Fibroblast of lung (primary cell): ENCODE measurements around the gene C2. TPM values are rescaled to one million over a fixed set of nuclear protein-coding genes. Genes with fewer than 3 reads are reported as not detected.

ENCODE experiments used
- DNase-seq, 2 donors: peaks; one replicate each; pipeline versions ENCODE4 v3.0.0 to v3.0.0-alpha.2; 2010; ENCODE audit warnings: low read depth in 2 of 2
- H2AFZ ChIP-seq: 2 replicates; pipeline ENCODE4 v1.5.1; 2012; ENCODE audit warnings: low read length, control low read depth, inconsistent platforms
- H3K27ac ChIP-seq: 2 replicates; pipeline ENCODE4 v1.5.1; 2011; ENCODE audit warnings: low read length, control low read depth; ENCODE audit not compliant: insufficient read depth
- H3K27me3 ChIP-seq: 2 replicates; pipeline ENCODE4 v1.5.1; 2011; ENCODE audit warnings: mild to moderate bottlenecking, low read length; ENCODE audit not compliant: control insufficient read depth, insufficient read depth
- H3K36me3 ChIP-seq: 2 replicates; pipeline ENCODE4 v1.5.1; 2011; ENCODE audit warnings: low read length; ENCODE audit not compliant: control insufficient read depth, insufficient read depth
- H3K4me1 ChIP-seq: 2 replicates; pipeline ENCODE4 v1.5.1; 2011; ENCODE audit warnings: low read length; ENCODE audit not compliant: control insufficient read depth, insufficient read depth; ENCODE audit errors: extremely low read depth
- H3K4me2 ChIP-seq: 2 replicates; pipeline ENCODE4 v1.5.1; 2011; ENCODE audit warnings: low read length, control low read depth; ENCODE audit not compliant: insufficient read depth; ENCODE audit errors: extremely low read depth
- H3K4me3 ChIP-seq, 4 experiments: fragments of 200-600 bp in 1 of 4; sonication (generic) in 1 of 4; replicated peaks in 1 of 4; 2 replicates each; pipeline ENCODE4 v1.5.1; 2011 to 2016; ENCODE audit warnings: low read length in 4 of 4, low read depth in 3 of 4, mild to moderate bottlenecking in 3 of 4, control low read depth in 2 of 4, inconsistent platforms in 1 of 4, mixed read lengths in 1 of 4; ENCODE audit not compliant: insufficient read depth in 1 of 4; ENCODE audit errors: control extremely low read depth in 1 of 4
- H3K79me2 ChIP-seq: 2 replicates; pipeline ENCODE4 v1.5.1; 2012; ENCODE audit warnings: mild to moderate bottlenecking, low read length, inconsistent platforms; ENCODE audit not compliant: control insufficient read depth, insufficient read depth
- H3K9ac ChIP-seq: 2 replicates; pipeline ENCODE4 v1.5.1; 2011; ENCODE audit warnings: mild to moderate bottlenecking, low read length, control low read depth; ENCODE audit not compliant: insufficient read depth
- H3K9me3 ChIP-seq: 2 replicates; pipeline ENCODE4 v1.5.1; 2012; ENCODE audit warnings: low read depth, low read length; ENCODE audit not compliant: control insufficient read depth, insufficient read depth
- H4K20me1 ChIP-seq: 2 replicates; pipeline ENCODE4 v1.5.1; 2011; ENCODE audit warnings: low read length; ENCODE audit not compliant: control insufficient read depth, insufficient read depth; ENCODE audit errors: extremely low read depth
- CTCF ChIP-seq, 2 donors: IDR thresholded peaks in 1 of 2; conservative IDR thresholded peaks in 1 of 2; 1 replicate in 1 of 2; 2 replicates in 1 of 2; pipeline ENCODE4 v1.5.1; 2011 to 2012; ENCODE audit warnings: low read length in 2 of 2, control low read depth in 1 of 2, inconsistent platforms in 1 of 2, low read depth in 1 of 2, mild to moderate bottlenecking in 1 of 2
- EZH2 ChIP-seq: IDR thresholded peaks from 2 replicates; pipeline ENCODE4 v1.5.1; 2012; ENCODE audit warnings: low read length, control low read depth, mild to moderate bottlenecking; ENCODE audit errors: missing control alignments
- polyA plus RNA-seq, 2 donors: library from polyadenylated mRNA; depleted of rRNA in 1 of 2; stranded (reverse) in 1 of 2; unstranded in 1 of 2; fragments of >200 nt; gene quantifications; 2 replicates each; pipeline ENCODE4 v1.2.1, GENCODE V29; 2011 to 2012; ENCODE audit warnings: missing spikeins in 1 of 2
- total RNA-seq: library from RNA; depleted of rRNA; stranded (reverse); fragments of >200 nt; gene quantifications from 2 replicates; pipeline ENCODE4 v1.2.1, GENCODE V29; 2014

C2 gene
- total and polyA plus RNA-seq, 2 donors (not counting 1 experiment from before 2014, with no cell fraction given), result 7.6 to 16.8 TPM

- no peak for DNase-seq
These were observed 40.8 kb downstream of the C2 start for GRCh38 chr6:31968326-31968725.

GRCh38 chr6:31968791-31969711 is 41.5 kb downstream of the C2 start:
- no peak for TF ChIP-seq EZH2
- no peak for TF ChIP-seq CTCF (conservative IDR thresholded peaks at IDR 0.05 in 1 of 2, IDR thresholded peaks at IDR 0.05 in 1 of 2; ENCODE audit: low read depth in 1 of 2, low read length in 2 of 2)
- H3K27me3 ChIP-seq, result no peaks in the 10 kb centered on the region
- no peak overlapping the region for H3K4me2 ChIP-seq
- H4K20me1 ChIP-seq, result no peaks in the 10 kb centered on the region
- H3K36me3 ChIP-seq, result peaks cover 31% of the 10 kb centered on the region
- H3K4me3 ChIP-seq, result no peak overlapping the region
- H3K9me3 ChIP-seq, result no peaks in the 10 kb centered on the region
- H2AFZ ChIP-seq, result no peak overlapping the region
- H3K79me2 ChIP-seq, result peaks cover 33% of the 10 kb centered on the region
- peaks cover 18% of the 10 kb centered on the region for H3K4me1 ChIP-seq
- H3K27ac ChIP-seq, result no peak overlapping the region
- DNase-seq, result no peak
- no peak overlapping the region for H3K9ac ChIP-seq

More at GRCh38 chr6:31968326-31968725, 40.8 kb downstream of the C2 start:
- no peak overlapping the region for H3K4me3 ChIP-seq
- H3K27me3 ChIP-seq, result no peaks in the 10 kb centered on the region
- no peak overlapping the region for H3K27ac ChIP-seq
- H4K20me1 ChIP-seq, result no peaks in the 10 kb centered on the region
- H3K4me1 ChIP-seq, result peaks cover 14% of the 10 kb centered on the region
- no peak overlapping the region for H2AFZ ChIP-seq
- no peak overlapping the region for H3K9ac ChIP-seq
- peaks cover 35% of the 10 kb centered on the region for H3K36me3 ChIP-seq
- no peak for TF ChIP-seq EZH2
- TF ChIP-seq CTCF (conservative IDR thresholded peaks at IDR 0.05 in 1 of 2, IDR thresholded peaks at IDR 0.05 in 1 of 2; ENCODE audit: low read depth in 1 of 2, low read length in 2 of 2), result no peak
- peaks cover 26% of the 10 kb centered on the region for H3K79me2 ChIP-seq
- H3K4me2 ChIP-seq, result no peak overlapping the region
- no peaks in the 10 kb centered on the region for H3K9me3 ChIP-seq

- no peak overlapping the region for H2AFZ ChIP-seq
- H3K9ac ChIP-seq, result peak overlapping the region; percentile 18
- H3K9me3 ChIP-seq, result no peaks in the 10 kb centered on the region
- H3K27me3 ChIP-seq, result no peaks in the 10 kb centered on the region
- H3K4me1 ChIP-seq, result peaks cover 18% of the 10 kb centered on the region
- peak overlapping the region; percentile 100 for H3K27ac ChIP-seq
- H3K4me3 ChIP-seq, result peak overlapping the region; percentile 24 to 97 (median 88)
- H3K79me2 ChIP-seq, result peaks cover 33% of the 10 kb centered on the region
- peaks cover 29% of the 10 kb centered on the region for H3K36me3 ChIP-seq
- H3K4me2 ChIP-seq, result peak overlapping the region; percentile 91
- no peaks in the 10 kb centered on the region for H4K20me1 ChIP-seq
- TF ChIP-seq CTCF (conservative IDR thresholded peaks at IDR 0.05 in 1 of 2, IDR thresholded peaks at IDR 0.05 in 1 of 2; ENCODE audit: low read depth in 1 of 2, low read length in 2 of 2), result no peak
- TF ChIP-seq EZH2, result no peak
- DNase-seq, result peak in 1 of 2 donors; percentile 77
These were observed 42.4 kb downstream of the C2 start for GRCh38 chr6:31969712-31970603.
